ENCODE results near the gene HOXC10. TPM values are rescaled to one million over a fixed set of nuclear protein-coding genes. Genes with fewer than 3 reads are reported as not detected.

HOXC10 gene
- total and polyA plus RNA-seq, 2 of the 8 experiments (the other 6 are each of a cell fraction or from before 2014, with no cell fraction given), result not detected

DNA sequence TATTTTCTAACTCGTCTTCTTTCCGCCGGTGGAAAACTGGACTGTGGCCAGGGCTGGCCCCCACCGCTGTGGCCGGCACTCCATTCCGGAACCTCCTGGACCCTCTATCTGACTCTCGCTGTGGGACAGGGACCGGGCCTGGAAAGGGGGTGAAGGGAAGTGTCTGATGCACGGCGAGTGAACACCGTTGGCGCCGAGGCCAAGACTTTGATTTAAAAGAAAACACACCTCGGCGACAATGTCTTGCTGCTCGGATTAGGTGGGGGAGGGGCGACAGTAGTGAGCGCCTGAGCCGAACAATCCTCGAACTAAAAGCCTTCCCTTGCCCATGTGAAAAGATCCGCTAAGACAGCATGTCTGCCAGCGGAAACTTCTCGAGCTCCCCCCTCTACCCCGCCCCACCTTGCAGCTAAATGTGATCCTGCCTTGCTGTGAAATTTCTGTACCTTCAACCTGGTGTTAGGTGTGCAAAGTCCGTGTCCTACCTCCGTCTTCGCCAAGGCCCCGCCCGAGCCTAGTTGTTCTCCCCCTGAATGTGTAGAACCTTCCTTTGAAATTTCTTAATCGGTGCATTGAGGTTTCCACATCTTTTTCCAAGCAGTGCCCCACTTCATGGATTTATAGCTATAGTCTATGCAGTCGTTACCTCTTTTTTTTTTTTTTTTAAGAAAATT, 9.3 kb upstream of the HOXC10 start (continued):
- TF ChIP-seq JUN (IDR thresholded peaks at IDR 0.05; ENCODE audit: low read depth, low read length) (no peak), ZNF274 (IDR thresholded peaks at IDR 0.05; ENCODE audit: borderline replicate concordance, extremely low read depth, low read length) (no peak), MAFK (IDR thresholded peaks at IDR 0.05; ENCODE audit: low read depth, low read length) (no peak), TBP (IDR thresholded peaks at IDR 0.05; ENCODE audit: low read depth, low read length) (no peak), CBX8 (IDR thresholded peaks at IDR 0.05; ENCODE audit: borderline replicate concordance, low read depth, low read length) (0 out of 2 replicates have a peak, but pooled peaks have one; percentile 67), HDAC6 (IDR thresholded peaks at IDR 0.05; ENCODE audit: low read depth, low read length) (no peak), BRCA1 (IDR thresholded peaks at IDR 0.05; ENCODE audit: low read depth, low read length) (no peak), EZH2 (IDR thresholded peaks at IDR 0.05; ENCODE audit: low read depth, low read length, severe bottlenecking) (no peak), SUZ12 (IDR thresholded peaks at IDR 0.05; ENCODE audit: low read length) (peak; percentile 15; the same call in 1 of the 2 replicates), TCF12 (IDR thresholded peaks at IDR 0.05; ENCODE audit: low read depth, low read length) (0 out of 2 replicates have a peak, but pooled peaks have one; percentile 40)
